ENCODE measurements around the gene CRYBG3.

Gene CRYBG3

GRCh38 chr3:97931218-97931617 lies 109.4 kb downstream of the CRYBG3 start:
- Histone ChIP-seq H3K27me3 (ENCODE audit: insufficient read depth, low read length) (no peaks in the 10 kb centered on the region), H3K9ac (ENCODE audit: low read length) (no peak overlapping the region), H2AFZ (ENCODE audit: insufficient read depth, low read length, poor library complexity) (no peak overlapping the region), H3K4me2 (ENCODE audit: low read length) (no peak overlapping the region), H3K9me3 (ENCODE audit: insufficient read depth, low read depth, low read length) (no peaks in the 10 kb centered on the region), H3K4ac (ENCODE audit: low read depth, low read length) (no peak overlapping the region), H2AK5ac (ENCODE audit: low read length) (no peak overlapping the region), H3K36me3 (ENCODE audit: control insufficient read depth in 1 of 2, insufficient read depth in 2 of 2, low read length in 2 of 2) (no peaks in the 10 kb centered on the region), H3K27ac (ENCODE audit: low read depth, low read length) (no peak overlapping the region), H3K18ac (ENCODE audit: low read length) (no peak overlapping the region), H3K23ac (ENCODE audit: low read length) (no peak overlapping the region), H3K14ac (ENCODE audit: low read length) (no peak overlapping the region), H3K4me3 (ENCODE audit: low read depth, low read length) (no peak overlapping the region), H4K91ac (ENCODE audit: low read depth, low read length) (no peak overlapping the region), H3K4me1 (ENCODE audit: control insufficient read depth in 1 of 2, insufficient read depth in 2 of 2, low read length in 2 of 2) (no peaks in the 10 kb centered on the region), H2BK12ac (ENCODE audit: low read length) (no peak overlapping the region), H3K79me2 (ENCODE audit: control insufficient read depth, insufficient read depth, low read length, poor library complexity) (no peaks in the 10 kb centered on the region), H4K8ac (ENCODE audit: low read depth, low read length) (no peak overlapping the region), H2BK5ac (ENCODE audit: low read depth, low read length, poor library complexity) (no peak overlapping the region), H3K79me1 (ENCODE audit: low read length) (no peaks in the 10 kb centered on the region), H4K12ac (ENCODE audit: low read depth, low read length) (no peak overlapping the region), H2BK120ac (ENCODE audit: insufficient read depth, low read length, poor library complexity) (no peak overlapping the region)
- DNase-seq, result no peak
- WGBS (ENCODE audit: extremely low coverage, insufficient coverage, insufficient read length), result no CpG with 5 or more reads among the region's 2 CpGs

DNA sequence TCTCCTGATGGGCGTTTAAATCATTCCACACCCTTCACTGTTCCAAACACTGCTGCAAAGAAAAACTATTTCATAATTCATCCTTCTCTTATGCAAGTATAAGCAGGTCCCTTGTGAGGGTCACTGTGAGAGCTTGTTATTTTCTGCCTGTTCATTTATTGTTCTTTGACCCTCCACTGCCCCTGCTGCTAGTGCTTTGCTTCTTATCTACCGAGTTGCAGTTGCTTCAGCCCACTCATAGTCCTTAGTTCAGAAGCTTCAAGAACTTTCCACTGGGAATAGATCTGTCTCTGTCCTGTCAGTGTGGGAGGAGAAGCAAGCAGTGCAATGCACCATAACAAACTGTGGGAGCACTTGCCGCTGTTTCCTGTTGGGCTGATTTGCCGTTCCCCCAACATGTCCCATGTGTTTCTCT lies 110.6 kb downstream of the CRYBG3 start:
- H3K9ac ChIP-seq (ENCODE audit: low read length), result no peak overlapping the region
- no peak overlapping the region for H4K91ac ChIP-seq (ENCODE audit: low read depth, low read length)
- no CpG with 5 or more reads among the region's 4 CpGs for WGBS (ENCODE audit: extremely low coverage, insufficient coverage, insufficient read length)
- H2AK5ac ChIP-seq (ENCODE audit: low read length), result no peak overlapping the region
- H3K23ac ChIP-seq (ENCODE audit: low read length), result no peak overlapping the region
- H3K79me2 ChIP-seq (ENCODE audit: control insufficient read depth, insufficient read depth, low read length, poor library complexity), result no peaks in the 10 kb centered on the region
- no peak overlapping the region for H2BK12ac ChIP-seq (ENCODE audit: low read length)
- no peak overlapping the region for H4K12ac ChIP-seq (ENCODE audit: low read depth, low read length)
- no peaks in the 10 kb centered on the region for H3K4me1 ChIP-seq (ENCODE audit: control insufficient read depth in 1 of 2, insufficient read depth in 2 of 2, low read length in 2 of 2)
- H3K4me3 ChIP-seq (ENCODE audit: low read depth, low read length), result no peak overlapping the region
- no peaks in the 10 kb centered on the region for H3K27me3 ChIP-seq (ENCODE audit: insufficient read depth, low read length)
- no peak overlapping the region for H3K14ac ChIP-seq (ENCODE audit: low read length)
- no peak overlapping the region for H3K27ac ChIP-seq (ENCODE audit: low read depth, low read length)
- peaks cover 0 to 2% of the 10 kb centered on the region in 2 experiments for H3K36me3 ChIP-seq (ENCODE audit: control insufficient read depth in 1 of 2, insufficient read depth in 2 of 2, low read length in 2 of 2)
- H3K9me3 ChIP-seq (ENCODE audit: insufficient read depth, low read depth, low read length), result no peaks in the 10 kb centered on the region
- no peak overlapping the region for H2BK120ac ChIP-seq (ENCODE audit: insufficient read depth, low read length, poor library complexity)
- H3K4ac ChIP-seq (ENCODE audit: low read depth, low read length), result no peak overlapping the region
- no peak overlapping the region for H3K4me2 ChIP-seq (ENCODE audit: low read length)
- no peak overlapping the region for H3K18ac ChIP-seq (ENCODE audit: low read length)
- H3K79me1 ChIP-seq (ENCODE audit: low read length), result no peaks in the 10 kb centered on the region
- no peak overlapping the region for H2AFZ ChIP-seq (ENCODE audit: insufficient read depth, low read length, poor library complexity)
- H4K8ac ChIP-seq (ENCODE audit: low read depth, low read length), result no peak overlapping the region
- DNase-seq, result no peak
- H2BK5ac ChIP-seq (ENCODE audit: low read depth, low read length, poor library complexity), result no peak overlapping the region

- Histone ChIP-seq H3K79me1 (ENCODE audit: low read length) (no peaks in the 10 kb centered on the region), H3K18ac (ENCODE audit: low read length) (no peak overlapping the region), H3K27me3 (ENCODE audit: insufficient read depth, low read length) (no peaks in the 10 kb centered on the region), H3K23ac (ENCODE audit: low read length) (no peak overlapping the region), H4K12ac (ENCODE audit: low read depth, low read length) (no peak overlapping the region), H3K9ac (ENCODE audit: low read length) (no peak overlapping the region), H2BK5ac (ENCODE audit: low read depth, low read length, poor library complexity) (no peak overlapping the region), H4K8ac (ENCODE audit: low read depth, low read length) (no peak overlapping the region), H2BK12ac (ENCODE audit: low read length) (no peak overlapping the region), H3K27ac (ENCODE audit: low read depth, low read length) (no peak overlapping the region), H2AFZ (ENCODE audit: insufficient read depth, low read length, poor library complexity) (no peak overlapping the region), H3K14ac (ENCODE audit: low read length) (no peak overlapping the region), H3K4me1 (ENCODE audit: control insufficient read depth in 1 of 2, insufficient read depth in 2 of 2, low read length in 2 of 2) (no peaks in the 10 kb centered on the region), H3K4me3 (ENCODE audit: low read depth, low read length) (no peak overlapping the region), H3K9me3 (ENCODE audit: insufficient read depth, low read depth, low read length) (no peaks in the 10 kb centered on the region), H2AK5ac (ENCODE audit: low read length) (no peak overlapping the region), H3K4me2 (ENCODE audit: low read length) (no peak overlapping the region), H3K4ac (ENCODE audit: low read depth, low read length) (no peak overlapping the region), H3K36me3 (ENCODE audit: control insufficient read depth in 1 of 2, insufficient read depth in 2 of 2, low read length in 2 of 2) (peaks cover 0 to 2% of the 10 kb centered on the region in 2 experiments), H2BK120ac (ENCODE audit: insufficient read depth, low read length, poor library complexity) (no peak overlapping the region), H3K79me2 (ENCODE audit: control insufficient read depth, insufficient read depth, low read length, poor library complexity) (no peaks in the 10 kb centered on the region), H4K91ac (ENCODE audit: low read depth, low read length) (no peak overlapping the region)
- no peak for DNase-seq
- no CpG with 5 or more reads among the region's 3 CpGs for WGBS (ENCODE audit: extremely low coverage, insufficient coverage, insufficient read length)
Measured at GRCh38 chr3:97934980-97935695, 113.3 kb downstream of the CRYBG3 start.

GRCh38 chr3:97935842-97936241 lies 114.0 kb downstream of the CRYBG3 start:
- no peak overlapping the region for H3K4me2 ChIP-seq (ENCODE audit: low read length)
- no peak overlapping the region for H3K14ac ChIP-seq (ENCODE audit: low read length)
- no peak for DNase-seq
- peaks cover 0 to 2% of the 10 kb centered on the region in 2 experiments for H3K36me3 ChIP-seq (ENCODE audit: control insufficient read depth in 1 of 2, insufficient read depth in 2 of 2, low read length in 2 of 2)
- no peaks in the 10 kb centered on the region for H3K27me3 ChIP-seq (ENCODE audit: insufficient read depth, low read length)
- H3K23ac ChIP-seq (ENCODE audit: low read length), result no peak overlapping the region
- no peaks in the 10 kb centered on the region for H3K4me1 ChIP-seq (ENCODE audit: control insufficient read depth in 1 of 2, insufficient read depth in 2 of 2, low read length in 2 of 2)
- no peak overlapping the region for H2AK5ac ChIP-seq (ENCODE audit: low read length)
- H3K27ac ChIP-seq (ENCODE audit: low read depth, low read length), result no peak overlapping the region
- H2AFZ ChIP-seq (ENCODE audit: insufficient read depth, low read length, poor library complexity), result no peak overlapping the region
- H3K4me3 ChIP-seq (ENCODE audit: low read depth, low read length), result no peak overlapping the region
- H3K18ac ChIP-seq (ENCODE audit: low read length), result no peak overlapping the region
- no peak overlapping the region for H3K4ac ChIP-seq (ENCODE audit: low read depth, low read length)
- no peak overlapping the region for H2BK12ac ChIP-seq (ENCODE audit: low read length)
- no peak overlapping the region for H2BK120ac ChIP-seq (ENCODE audit: insufficient read depth, low read length, poor library complexity)
- H4K12ac ChIP-seq (ENCODE audit: low read depth, low read length), result no peak overlapping the region
- no peak overlapping the region for H3K9ac ChIP-seq (ENCODE audit: low read length)
- H2BK5ac ChIP-seq (ENCODE audit: low read depth, low read length, poor library complexity), result no peak overlapping the region
- no peaks in the 10 kb centered on the region for H3K79me2 ChIP-seq (ENCODE audit: control insufficient read depth, insufficient read depth, low read length, poor library complexity)
- no peaks in the 10 kb centered on the region for H3K79me1 ChIP-seq (ENCODE audit: low read length)
- H3K9me3 ChIP-seq (ENCODE audit: insufficient read depth, low read depth, low read length), result no peaks in the 10 kb centered on the region
- no peak overlapping the region for H4K91ac ChIP-seq (ENCODE audit: low read depth, low read length)
- H4K8ac ChIP-seq (ENCODE audit: low read depth, low read length), result no peak overlapping the region
- no CpG with 5 or more reads among the region's 1 CpG for WGBS (ENCODE audit: extremely low coverage, insufficient coverage, insufficient read length)

All from trophoblast cell (in vitro differentiated cells and primary cell).